HCT116 (cell line): Measurements from ENCODE around the gene CDK5R1.

ENCODE experiments used
- CTCF ChIP-seq, 3 experiments: fragments of 200-600 bp in 1 of 3; sonication (generic) in 1 of 3; IDR thresholded peaks in 2 of 3; conservative IDR thresholded peaks in 1 of 3; 2 replicates each; pipeline ENCODE4 v1.5.1; 2012 to 2017; ENCODE audit warnings: low read depth in 2 of 3, low read length in 2 of 3, antibody characterized with exemption in 1 of 3, borderline replicate concordance in 1 of 3, control low read depth in 1 of 3, mild to moderate bottlenecking in 1 of 3, mixed read lengths in 1 of 3, mixed run types in 1 of 3, moderate library complexity in 1 of 3; ENCODE audit not compliant: insufficient read depth in 1 of 3
- SRF ChIP-seq: IDR thresholded peaks from 2 replicates; pipeline ENCODE4 v1.6.1; 2012; ENCODE audit warnings: low read depth

GRCh38 chr17:32485261-32486110 is 1.3 kb upstream of the CDK5R1 start:
- TF ChIP-seq CTCF (IDR thresholded peaks at IDR 0.05 in 2 of 3, conservative IDR thresholded peaks at IDR 0.05 in 1 of 3; ENCODE audit: borderline replicate concordance in 1 of 3, insufficient read depth in 1 of 3, low read depth in 2 of 3, low read length in 2 of 3) (no peak), SRF (no peak)
